Measurements from ENCODE around the gene KCNMA1.

Gene KCNMA1

GRCh38 chr10:77386365-77386764, 251.2 kb downstream of the KCNMA1 start:
- DNase-seq: no peak

DNA sequence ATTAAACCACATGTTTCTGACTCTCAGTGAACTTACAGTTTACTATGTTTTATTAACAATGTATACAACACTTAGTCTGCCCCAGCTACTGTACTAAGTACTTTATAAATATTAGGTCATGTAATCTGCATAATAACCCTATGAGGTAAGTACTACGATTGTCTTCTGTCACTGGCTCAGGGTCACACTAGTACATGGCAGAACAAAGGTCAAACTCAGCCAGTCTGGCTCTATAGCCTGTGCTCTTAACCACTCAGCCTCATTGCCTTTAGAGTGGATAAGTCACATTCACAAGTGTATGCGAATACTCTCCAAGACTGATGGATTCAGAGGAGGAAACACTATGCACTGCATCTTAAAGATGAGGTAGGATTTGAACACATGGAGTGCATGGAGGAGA, 252.3 kb downstream of the KCNMA1 start:
- DNase-seq: no peak

GRCh38 chr10:77383861-77384553, 253.6 kb downstream of the KCNMA1 start:
- DNase-seq: no peak

DNA sequence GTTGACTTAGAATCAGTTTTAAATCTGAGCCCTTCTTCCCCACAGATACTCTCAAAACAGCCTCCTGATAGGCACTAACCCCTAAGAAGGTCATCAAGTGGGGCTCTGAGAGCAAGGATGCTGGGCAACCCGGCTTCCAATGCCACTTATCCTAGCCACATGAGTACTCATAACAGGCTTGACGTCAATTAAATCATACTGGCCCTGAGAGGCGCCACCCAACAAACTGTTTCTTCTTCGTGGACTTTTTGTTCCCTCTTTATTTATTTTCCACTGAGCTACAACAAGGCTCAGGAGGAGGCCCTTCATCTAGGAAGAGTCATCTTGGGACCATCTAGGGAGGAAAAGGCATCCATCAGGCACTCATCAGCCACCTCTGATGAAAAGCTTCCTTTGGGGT, 255.9 kb downstream of the KCNMA1 start:
- no peak for DNase-seq

DNA sequence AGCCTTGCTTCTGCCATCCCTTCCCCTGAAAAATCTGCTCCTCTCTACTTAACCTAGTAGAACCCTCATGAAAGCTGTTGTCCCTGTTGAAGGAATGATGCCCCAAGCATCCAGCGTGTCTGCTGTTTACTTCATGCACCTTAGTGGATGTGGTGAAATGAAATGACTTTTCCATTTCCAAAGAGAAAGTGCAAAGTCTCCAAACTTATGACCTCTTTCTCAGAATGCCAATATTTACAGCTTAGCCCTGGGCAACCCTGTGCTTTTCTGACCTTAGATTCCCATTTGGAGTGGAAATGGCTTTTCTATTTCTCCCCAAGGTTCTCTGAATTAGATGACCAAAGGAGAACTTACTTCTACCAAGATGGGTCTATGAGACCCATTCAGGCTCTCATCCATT, 256.9 kb downstream of the KCNMA1 start:
- DNase-seq: no peak

- DNase-seq: no peak
Measured at GRCh38 chr10:77380191-77380590, 257.4 kb downstream of the KCNMA1 start.

DNA sequence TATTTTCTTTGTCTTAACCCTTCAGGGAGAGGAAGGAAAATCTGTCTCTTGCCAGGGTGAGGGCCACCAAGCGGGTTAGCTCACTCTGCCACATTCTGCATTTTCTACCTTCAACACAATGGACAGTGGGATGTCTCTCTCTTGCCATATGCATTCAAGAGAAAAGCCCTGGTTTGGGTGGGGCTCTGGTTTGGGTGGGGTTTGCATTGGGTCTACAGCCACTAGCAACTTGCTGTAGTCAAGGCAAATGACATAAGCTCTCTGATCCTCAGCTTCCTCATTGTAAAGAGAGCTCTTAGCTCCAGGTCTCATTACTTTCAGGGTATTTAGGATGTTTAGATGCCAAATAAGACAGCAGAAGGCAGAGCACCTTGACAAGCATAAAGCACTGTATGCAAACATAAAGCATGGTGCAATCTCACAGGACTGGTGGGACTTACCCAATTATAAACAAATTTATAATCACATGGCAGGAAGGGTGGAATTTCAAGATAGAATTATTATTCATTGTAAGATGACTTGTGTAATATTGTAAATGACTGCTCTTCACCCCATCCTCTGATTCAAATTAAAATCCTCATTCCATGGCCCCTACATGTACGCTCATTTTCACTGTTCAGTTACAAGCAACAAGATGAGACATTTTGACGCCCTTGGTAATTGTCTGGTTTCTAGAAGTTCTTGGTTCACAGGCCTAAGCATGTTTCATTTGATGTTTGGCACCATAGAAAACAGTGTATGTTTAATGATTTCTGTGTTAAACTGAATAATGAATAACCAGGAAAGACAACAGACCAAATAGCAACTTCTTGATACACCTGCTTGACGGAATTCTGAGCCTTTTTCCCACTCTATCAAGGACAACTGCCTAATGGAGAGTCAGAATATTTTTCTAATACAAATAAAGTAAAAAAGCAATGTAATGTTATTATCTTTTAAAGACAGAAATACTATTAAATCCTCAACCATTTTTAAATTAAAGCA, 258.9 kb downstream of the KCNMA1 start:
- no peak for DNase-seq

GRCh38 chr10:77377678-77378352, 259.8 kb downstream of the KCNMA1 start:
- no peak for DNase-seq

- no peak for DNase-seq
Measured at GRCh38 chr10:77377034-77377433, 260.6 kb downstream of the KCNMA1 start.

DNA sequence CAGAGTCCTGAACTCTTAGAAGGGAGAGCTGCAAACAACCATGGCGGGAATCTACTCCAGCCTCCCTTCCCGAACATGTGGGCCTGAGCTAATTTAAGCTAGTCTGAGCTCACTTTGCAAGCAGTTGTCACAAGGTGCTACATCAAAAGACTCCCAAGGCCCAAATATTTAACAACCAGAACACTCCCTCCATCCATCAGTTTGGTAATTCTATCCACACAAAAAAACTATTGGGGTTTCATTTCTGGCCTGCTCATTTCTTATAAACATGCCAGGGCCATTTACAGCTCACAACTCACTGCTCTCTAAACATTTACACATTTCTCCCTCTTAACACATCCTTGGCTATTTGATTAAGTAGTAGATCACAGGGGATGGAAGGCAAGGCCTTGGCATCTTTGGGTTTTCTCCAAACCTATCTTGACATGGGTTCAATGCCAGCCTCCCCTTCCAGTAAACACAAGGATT, 263.4 kb downstream of the KCNMA1 start:
- DNase-seq: no peak

DNA sequence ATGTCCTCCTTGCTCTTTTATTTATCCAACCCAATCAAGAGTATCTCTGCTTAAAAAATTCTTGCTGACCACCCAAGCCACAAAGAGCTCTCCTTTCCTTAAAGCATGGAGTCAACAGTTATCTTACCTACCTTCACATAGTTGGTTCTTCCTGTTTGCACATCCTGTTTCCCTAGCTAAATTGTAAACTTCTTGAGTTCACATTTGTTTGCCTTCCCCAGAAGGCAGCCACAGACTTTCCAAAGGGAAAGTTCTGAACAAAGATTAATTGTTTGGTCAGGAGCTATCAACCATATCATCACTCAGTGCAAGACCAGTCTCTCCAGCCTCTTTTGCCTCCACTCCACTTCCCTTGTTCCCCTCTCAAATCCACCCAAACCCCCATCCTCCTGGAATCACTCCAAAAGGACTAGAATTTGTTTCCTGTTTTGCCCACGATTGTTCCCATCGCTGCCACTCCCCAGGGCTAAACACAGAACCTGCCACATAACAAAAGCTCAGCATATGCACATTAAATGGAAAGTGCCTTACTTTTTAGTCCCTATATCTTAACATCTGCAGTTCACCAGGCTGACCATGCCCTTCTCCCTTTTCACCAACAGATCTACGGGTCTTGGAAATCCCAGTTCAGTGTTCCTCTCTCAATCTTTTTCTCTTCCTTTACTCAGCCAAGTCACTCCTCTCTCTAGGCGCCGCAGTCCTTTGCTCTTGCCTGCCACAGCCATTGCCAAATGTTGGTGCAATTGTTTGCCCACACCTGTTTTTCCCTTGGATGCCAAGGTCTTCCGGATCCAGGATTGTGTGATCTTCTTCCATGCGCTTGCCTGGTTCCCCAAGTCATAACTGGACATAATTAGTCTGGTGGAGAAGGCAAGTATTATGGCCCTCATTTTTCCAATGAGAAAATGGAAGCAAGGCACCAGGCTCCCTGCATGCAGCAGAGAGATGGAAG, 265.5 kb downstream of the KCNMA1 start:
- DNase-seq: no peak

DNA sequence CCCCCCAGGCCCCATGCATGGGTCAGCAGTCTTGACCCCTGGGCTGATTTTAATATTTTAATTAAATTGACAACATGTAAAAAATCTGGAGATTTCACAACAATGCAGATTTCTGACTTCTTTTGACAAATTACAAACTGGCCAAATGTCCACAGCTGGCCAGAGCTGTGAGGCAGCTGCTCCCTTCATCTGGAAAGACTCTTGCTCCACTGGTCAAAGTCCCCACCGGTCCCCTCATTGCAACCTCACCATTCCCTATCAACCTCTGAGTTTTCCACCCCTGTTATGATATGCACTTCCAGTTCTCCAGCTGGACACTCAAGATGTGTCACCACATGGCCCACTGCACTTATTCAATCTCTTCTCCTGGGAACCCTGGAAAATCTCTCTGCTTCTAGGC, 266.2 kb downstream of the KCNMA1 start:
- DNase-seq: no peak

GRCh38 chr10:77368006-77368405, 269.6 kb downstream of the KCNMA1 start:
- DNase-seq: no peak

DNA sequence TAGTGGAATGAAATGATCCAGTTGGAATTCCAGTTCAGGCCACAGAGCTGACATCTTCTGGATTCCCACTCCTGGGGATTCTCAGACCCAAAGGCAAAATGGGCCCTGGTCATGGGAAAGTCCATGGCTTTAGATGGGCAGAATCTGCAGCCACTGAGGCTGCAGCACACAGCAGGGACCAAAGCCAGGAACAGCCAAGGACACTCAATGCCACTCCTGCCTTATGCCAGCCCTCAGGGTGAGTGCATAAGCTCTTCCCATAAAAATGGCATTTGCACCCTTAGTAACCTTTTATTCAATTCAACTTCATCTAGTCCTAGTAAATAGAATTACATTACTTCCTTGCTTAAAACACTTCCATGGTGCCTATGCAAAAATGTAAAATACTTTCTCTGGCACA, 274.4 kb downstream of the KCNMA1 start:
- no peak for DNase-seq

DNA sequence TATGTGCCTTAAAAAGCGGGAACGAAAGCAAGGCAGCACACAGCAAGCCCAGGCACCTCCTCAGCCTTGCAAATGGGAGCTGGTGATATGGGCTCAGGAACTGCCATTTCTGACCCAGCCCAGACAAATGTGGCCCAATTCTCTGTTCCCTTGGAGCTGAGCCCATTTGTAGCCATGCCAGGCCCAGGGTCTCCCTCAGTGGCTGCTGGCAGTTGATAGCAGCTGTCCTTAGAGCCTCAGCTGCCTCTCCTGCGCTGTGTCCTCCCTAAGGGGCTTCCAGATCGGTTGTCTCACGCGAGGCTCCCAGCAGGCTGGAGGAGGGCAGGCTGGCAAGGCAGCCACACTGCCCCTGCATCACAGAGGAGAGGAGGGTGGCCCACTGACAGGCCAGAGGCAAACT, 275.8 kb downstream of the KCNMA1 start:
- no peak for DNase-seq

- no peak for DNase-seq
Measured at GRCh38 chr10:77361426-77361825, 276.2 kb downstream of the KCNMA1 start.

DNA sequence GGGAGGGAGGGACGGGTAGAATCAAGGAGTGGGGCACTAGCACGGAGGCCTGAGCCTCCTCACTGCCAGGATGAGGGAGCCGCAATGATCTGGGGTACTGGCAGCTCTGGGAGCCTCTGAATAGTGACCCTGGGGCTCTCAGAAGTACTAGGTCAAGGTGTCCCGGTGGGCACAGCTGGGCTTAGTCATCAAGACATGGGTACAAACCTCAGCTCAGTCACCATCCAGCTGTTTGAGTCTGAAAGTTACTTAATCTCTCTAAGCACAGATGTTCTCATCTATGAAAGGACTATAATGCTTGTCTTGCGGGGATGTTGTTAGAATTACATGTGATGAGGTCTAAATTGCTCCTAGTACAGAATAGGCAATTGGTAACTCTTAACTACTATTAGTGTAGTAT, 276.8 kb downstream of the KCNMA1 start:
- DNase-seq: no peak

GRCh38 chr10:77359950-77360520, 277.6 kb downstream of the KCNMA1 start:
- DNase-seq: no peak

- no peak for DNase-seq
Measured at GRCh38 chr10:77359287-77359691, 278.3 kb downstream of the KCNMA1 start.

DNA sequence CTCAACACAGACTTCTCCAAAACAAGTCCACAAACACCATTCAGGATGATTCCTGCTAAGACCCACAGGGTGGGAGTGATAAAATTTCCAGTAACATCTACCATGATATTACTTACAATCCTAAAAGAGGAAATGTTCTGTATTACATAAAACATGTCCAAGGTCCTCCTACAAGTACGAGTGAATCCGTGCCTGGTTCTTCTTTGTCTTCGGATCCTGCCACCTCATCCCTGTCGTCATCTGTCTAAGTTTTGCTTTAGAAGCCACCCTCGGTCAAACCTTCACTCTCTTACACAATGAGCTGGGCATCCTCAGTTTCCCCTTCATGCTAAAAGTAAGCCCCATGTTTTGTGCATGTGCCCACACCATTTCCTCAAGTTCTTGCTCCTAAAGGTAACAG, 279.0 kb downstream of the KCNMA1 start:
- no peak for DNase-seq

- no peak for DNase-seq
Measured at GRCh38 chr10:77357611-77358310, 279.8 kb downstream of the KCNMA1 start.
